Body of pancreas (tissue), 4 donors: ENCODE results near the gene PIGB. TPM values are rescaled to one million over a fixed set of nuclear protein-coding genes. Genes with fewer than 3 reads are reported as not detected.
A peak's percentile ranks its signal among the peaks of the same experiment; 100 is the strongest.

Source experiments
- ATAC-seq: fragments of 150-250 bp; one replicate; pipeline ENCODE4 v1.9.1; 2016
- DNase-seq, 4 donors: peaks; one replicate each; pipeline ENCODE4 v3.0.0-alpha.2; 2019
- H3K27ac ChIP-seq, 4 donors: fragments of 200-600 bp; sonication (generic); 1 replicate in 3 of 4; 2 replicates in 1 of 4; pipeline versions ENCODE4 v1.5.1 to v1.6.1; 2016 to 2019; ENCODE audit warnings: mild to moderate bottlenecking in 1 of 4, mixed read lengths in 1 of 4, moderate library complexity in 1 of 4
- H3K27me3 ChIP-seq, 2 donors: fragments of 200-600 bp; sonication (generic); one replicate each; pipeline ENCODE4 v1.6.0; 2016; ENCODE audit warnings: mild to moderate bottlenecking in 1 of 2
- H3K36me3 ChIP-seq, 2 donors: fragments of 200-600 bp; sonication (generic); replicated peaks in 1 of 2; 2 replicates each; pipeline ENCODE4 v1.5.1; 2016; ENCODE audit warnings: low read depth in 2 of 2; ENCODE audit not compliant: insufficient read depth in 1 of 2
- H3K4me1 ChIP-seq: fragments of 200-600 bp; sonication (generic); one replicate; pipeline ENCODE4 v1.6.0; 2016
- H3K4me3 ChIP-seq, 2 donors: fragments of 200-600 bp; sonication (generic); 1 replicate in 1 of 2; 2 replicates in 1 of 2; pipeline ENCODE4 v1.5.1; 2016 to 2019
- H3K9me3 ChIP-seq, 3 donors: fragments of 200-600 bp; sonication (generic); 1 replicate in 2 of 3; 2 replicates in 1 of 3; pipeline ENCODE4 v1.5.1; 2016
- POLR2A ChIP-seq, 3 donors: fragments of 450-650 bp; IDR thresholded peaks; one replicate each; pipeline ENCODE4 v1.6.1; 2016; ENCODE audit warnings: antibody characterized with exemption in 3 of 3, mild to moderate bottlenecking in 2 of 3
- WGBS, 2 donors: methylation state at CpG; one replicate each; pipeline ENCODE4 v1.1.5; 2017; 5-methylcytosine and 5-hydroxymethylcytosine counted together
- intact Hi-C: fragments of 100-400 bp; cut with DNase I; formaldehyde crosslinking; loops from one replicate; pipeline ENCODE4 v1.15.1; 2023
- total RNA-seq, 2 donors: library from RNA; depleted of rRNA; stranded (reverse); fragments of >200 nt; gene quantifications; one replicate each; pipeline ENCODE4 v1.1.0, GENCODE V29; 2016
- TF ChIP-seq, protein P1 (sequence below), 7 experiments: fragments of 450-650 bp in 4 of 7; fragments of 200-600 bp in 3 of 7; sonication (generic) in 3 of 7; IDR thresholded peaks; one replicate each; pipeline ENCODE4 v1.5.1; 2016 to 2019; ENCODE audit warnings: antibody characterized with exemption in 7 of 7

The PIGB gene
- total RNA-seq: 10 to 100 TPM in 1 of 2 donors, 1 to 10 TPM in 1; 9.1 to 17.1 TPM

DNA sequence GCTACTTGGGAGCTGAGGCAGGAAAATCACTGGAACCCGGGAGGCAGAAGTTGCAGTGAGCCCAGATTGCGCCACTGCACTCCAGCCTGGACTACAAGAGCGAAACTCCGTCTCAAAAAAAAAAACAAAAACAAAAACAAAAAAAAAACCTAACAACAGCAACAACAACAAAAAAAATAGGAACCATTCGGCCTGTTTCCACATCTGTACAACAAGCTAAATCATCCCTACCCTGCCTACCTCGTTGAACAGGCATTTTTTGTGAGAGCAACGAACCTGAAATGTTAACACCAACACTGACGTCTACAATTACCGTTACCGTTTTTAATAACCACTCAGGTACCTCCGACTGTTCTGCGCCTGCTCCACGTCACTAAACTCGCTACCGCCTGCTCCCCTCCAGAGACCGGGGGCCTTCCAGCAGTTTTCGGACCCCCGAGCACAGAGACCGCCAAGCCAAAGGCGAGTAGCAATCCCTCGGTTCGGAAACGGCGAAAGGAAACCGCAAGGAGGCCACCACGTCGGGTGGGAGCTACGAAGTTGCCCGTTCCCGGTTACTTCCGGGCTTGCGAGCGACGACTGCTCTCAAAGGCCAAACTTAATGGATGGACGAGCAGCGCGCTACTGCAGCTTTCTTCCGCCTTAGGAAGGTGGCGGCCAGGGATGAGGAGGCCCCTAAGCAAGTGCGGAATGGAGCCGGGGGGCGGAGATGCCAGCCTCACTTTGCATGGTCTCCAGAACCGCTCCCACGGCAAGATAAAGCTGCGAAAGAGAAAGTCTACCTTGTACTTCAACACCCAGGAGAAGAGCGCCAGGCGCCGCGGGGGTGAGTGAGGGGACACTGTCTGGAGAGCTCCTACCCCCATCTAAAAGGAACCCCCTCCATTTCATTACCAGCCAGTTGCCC lies at the start of gene PIGB, which contains the start of gene PIGBOS1:
Gene PIGB (plus strand): TSS at position 635 of the 907 bp plus-strand sequence. CDS start 29 bp downstream, at position 664.
Gene PIGBOS1 (minus strand): TSS at position 536 of the 907 bp plus-strand sequence. CDS start 1,331 bp downstream, outside the sequence.
- Histone ChIP-seq H3K27ac (peak within 1 kb of the TSS; percentile 75 to 96 (median 82)), H3K36me3 (no peaks in the 10 kb centered on the region), H3K9me3 (peaks cover 0 to 6% (median 0%) of the 10 kb centered on the region in 3 donors), H3K27me3 (no peaks in the 10 kb centered on the region), H3K4me3 (peak within 1 kb of the TSS; percentile 75 to 86), H3K4me1 (peaks cover 22% of the 10 kb centered on the region)
- WGBS, 2 donors: 0% methylated on average over 21 to 49 of the region's 49 CpGs
- peak; percentile 43 to 86 (median 83) for TF ChIP-seq POLR2A (IDR thresholded peaks at IDR 0.05)
- TF ChIP-seq, protein P1, sequence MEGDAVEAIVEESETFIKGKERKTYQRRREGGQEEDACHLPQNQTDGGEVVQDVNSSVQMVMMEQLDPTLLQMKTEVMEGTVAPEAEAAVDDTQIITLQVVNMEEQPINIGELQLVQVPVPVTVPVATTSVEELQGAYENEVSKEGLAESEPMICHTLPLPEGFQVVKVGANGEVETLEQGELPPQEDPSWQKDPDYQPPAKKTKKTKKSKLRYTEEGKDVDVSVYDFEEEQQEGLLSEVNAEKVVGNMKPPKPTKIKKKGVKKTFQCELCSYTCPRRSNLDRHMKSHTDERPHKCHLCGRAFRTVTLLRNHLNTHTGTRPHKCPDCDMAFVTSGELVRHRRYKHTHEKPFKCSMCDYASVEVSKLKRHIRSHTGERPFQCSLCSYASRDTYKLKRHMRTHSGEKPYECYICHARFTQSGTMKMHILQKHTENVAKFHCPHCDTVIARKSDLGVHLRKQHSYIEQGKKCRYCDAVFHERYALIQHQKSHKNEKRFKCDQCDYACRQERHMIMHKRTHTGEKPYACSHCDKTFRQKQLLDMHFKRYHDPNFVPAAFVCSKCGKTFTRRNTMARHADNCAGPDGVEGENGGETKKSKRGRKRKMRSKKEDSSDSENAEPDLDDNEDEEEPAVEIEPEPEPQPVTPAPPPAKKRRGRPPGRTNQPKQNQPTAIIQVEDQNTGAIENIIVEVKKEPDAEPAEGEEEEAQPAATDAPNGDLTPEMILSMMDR (IDR thresholded peaks at IDR 0.05): peak in 4 of 7 experiments; percentile 27 to 42 (median 33)
- peak; percentile 84 to 89 (median 86) for DNase-seq
- ATAC-seq: peak; percentile 95
- intact Hi-C loops: no loop called here

DNA sequence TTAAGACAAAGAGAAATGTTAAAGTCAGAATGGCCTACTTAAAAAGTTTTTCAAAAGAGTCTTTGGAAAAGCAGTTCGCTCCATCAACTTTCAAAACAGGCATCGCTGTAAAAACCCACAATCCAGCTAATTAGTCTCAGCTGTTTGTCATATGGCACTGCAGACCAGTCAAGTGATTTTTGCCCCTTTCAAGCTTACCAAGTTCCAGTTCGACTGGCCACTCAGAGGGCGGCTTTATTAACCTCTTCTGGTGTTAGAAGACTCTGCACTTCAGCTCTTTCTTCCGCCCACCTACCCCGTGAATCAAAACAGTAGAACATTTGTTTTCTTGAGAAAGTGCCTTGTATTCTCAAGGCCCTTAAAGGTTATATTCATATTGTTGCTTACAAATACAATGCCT lies 48.7 kb upstream of the PIGB start:
- Histone ChIP-seq H3K27me3 (no peaks in the 10 kb centered on the region), H3K9me3 (no peaks in the 10 kb centered on the region), H3K4me3 (no peak overlapping the region), H3K27ac (no peak overlapping the region), H3K4me1 (no peaks in the 10 kb centered on the region), H3K36me3 (no peaks in the 10 kb centered on the region)
- intact Hi-C loops: no loop called here
- DNase-seq (no peak), ATAC-seq (no peak)
- no peak for TF ChIP-seq POLR2A (IDR thresholded peaks at IDR 0.05)
- TF ChIP-seq, protein P1 (IDR thresholded peaks at IDR 0.05): no peak
- WGBS, 2 donors: 82 to 85% methylated on average over 6 of the region's 6 CpGs

DNA sequence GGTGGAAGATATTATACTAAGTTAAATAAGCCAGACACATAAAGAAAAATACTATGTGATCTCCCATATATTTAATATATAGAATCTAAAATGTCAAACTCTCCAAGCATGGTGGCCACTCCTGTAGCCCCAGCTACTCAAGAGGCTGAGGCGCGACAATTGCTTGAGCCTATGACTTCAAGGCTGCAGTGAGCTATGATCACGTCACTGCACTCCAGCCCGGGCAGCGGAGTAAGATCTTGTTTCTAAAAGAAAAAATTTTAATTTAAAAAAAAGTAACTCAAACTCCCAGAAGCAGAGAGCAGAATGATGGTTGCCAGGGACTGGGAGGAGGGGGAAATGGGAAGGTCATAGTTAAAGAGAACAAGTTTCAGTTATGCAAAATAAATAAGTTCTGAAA lies 42.7 kb upstream of the PIGB start:
- Histone ChIP-seq H3K27ac (no peak overlapping the region), H3K4me3 (no peak overlapping the region), H3K9me3 (no peaks in the 10 kb centered on the region), H3K27me3 (no peaks in the 10 kb centered on the region), H3K4me1 (peaks cover 13% of the 10 kb centered on the region), H3K36me3 (no peaks in the 10 kb centered on the region)
- no peak for TF ChIP-seq POLR2A (IDR thresholded peaks at IDR 0.05)
- TF ChIP-seq, protein P1 (IDR thresholded peaks at IDR 0.05): no peak
- 90 to 96% methylated on average over 5 of the region's 5 CpGs for WGBS, 2 donors
- no peak for ATAC-seq
- intact Hi-C loops: no loop called here
- DNase-seq: no peak

- ATAC-seq (no peak), DNase-seq (no peak)
- H3K27ac ChIP-seq: no peak overlapping the region
- intact Hi-C loops: no loop called here
- H3K4me1 ChIP-seq: peaks cover 19% of the 10 kb centered on the region
- H3K4me3 ChIP-seq: no peak overlapping the region
- no peaks in the 10 kb centered on the region for H3K27me3 ChIP-seq
- no peak for TF ChIP-seq POLR2A (IDR thresholded peaks at IDR 0.05)
- TF ChIP-seq, protein P1 (IDR thresholded peaks at IDR 0.05): no peak
- H3K36me3 ChIP-seq: no peaks in the 10 kb centered on the region
- no peaks in the 10 kb centered on the region for H3K9me3 ChIP-seq
- 59 to 82% methylated on average over 7 of the region's 7 CpGs for WGBS, 2 donors
Measured at GRCh38 chr15:55277116-55277564, 41.9 kb upstream of the PIGB start.
